H1 (cell line): ENCODE data around the gene SCMH1. TPM values are rescaled to one million over a fixed set of nuclear protein-coding genes. Genes with fewer than 3 reads are reported as not detected.

Experiments used
- ASH2L ChIP-seq: fragments of 200-600, 300-600 bp; sonication (generic); IDR thresholded peaks from one replicate; pipeline ENCODE4 v1.7.1; 2017; ENCODE audit warnings: low read length
- ATF3 ChIP-seq: IDR thresholded peaks from 2 replicates; pipeline ENCODE4 v1.6.1; 2011; ENCODE audit warnings: low read depth, mild to moderate bottlenecking, low read length; ENCODE audit not compliant: insufficient read depth
- CHD2 ChIP-seq: IDR thresholded peaks from 2 replicates; pipeline ENCODE4 v1.6.1; 2012; ENCODE audit warnings: low read length, improper control_type of control experiment
- E2F6 ChIP-seq: IDR thresholded peaks from 2 replicates; pipeline ENCODE4 v1.6.1; 2012; ENCODE audit warnings: inconsistent platforms
- MAX ChIP-seq: IDR thresholded peaks from 2 replicates; pipeline ENCODE4 v1.6.1; 2012; ENCODE audit warnings: inconsistent platforms
- POLR2A ChIP-seq, 2 experiments: IDR thresholded peaks; 1 replicate in 1 of 2; 2 replicates in 1 of 2; pipeline ENCODE4 v1.6.1; 2011; ENCODE audit warnings: low read depth in 2 of 2, low read length in 2 of 2, mild to moderate bottlenecking in 2 of 2; ENCODE audit errors: control extremely low read depth in 1 of 2
- POLR2AphosphoS5 ChIP-seq: IDR thresholded peaks from 2 replicates; pipeline ENCODE4 v1.6.1; 2011; ENCODE audit warnings: low read depth, low read length
- TAF1 ChIP-seq: IDR thresholded peaks from 2 replicates; pipeline ENCODE4 v1.6.1; 2011; ENCODE audit warnings: mild to moderate bottlenecking, low read depth, low read length
- polyA plus RNA-seq, 7 experiments: library from polyadenylated mRNA; depleted of rRNA in 3 of 7; stranded (reverse) in 5 of 7; unstranded in 2 of 7; fragments of >200 nt in 5 of 7; fragments of 200-250 nt in 2 of 7; gene quantifications; 1 replicate in 5 of 7; 2 replicates in 1 of 7; 4 replicates in 1 of 7; pipeline versions ENCODE4 v1.2.1 to v1.2.3, GENCODE V29; 2011 to 2013; ENCODE audit warnings: missing spikeins in 2 of 7, mixed read lengths in 2 of 7
- total RNA-seq: library from RNA; stranded (reverse); fragmentation: NEBNext Ultra II Directional; extraction: Animal tissue kit (Norgen Biotek cat#: 25700); gene quantifications from 2 replicates; pipeline ENCODE4 v1.2.1, GENCODE V29; 2021
- TF ChIP-seq, protein P1 (sequence below): fragments of 300-600 bp; sonication (generic); IDR thresholded peaks from 2 replicates; pipeline ENCODE4 v1.7.1; 2012; ENCODE audit warnings: low read length, moderate library complexity, mild to moderate bottlenecking, inconsistent platforms; ENCODE audit not compliant: insufficient replicate concordance

SCMH1 gene
- total and polyA plus RNA-seq, 2 of the 8 experiments (the other 6 are each of a cell fraction or from before 2014, with no cell fraction given): 16.6 to 30.7 TPM

DNA sequence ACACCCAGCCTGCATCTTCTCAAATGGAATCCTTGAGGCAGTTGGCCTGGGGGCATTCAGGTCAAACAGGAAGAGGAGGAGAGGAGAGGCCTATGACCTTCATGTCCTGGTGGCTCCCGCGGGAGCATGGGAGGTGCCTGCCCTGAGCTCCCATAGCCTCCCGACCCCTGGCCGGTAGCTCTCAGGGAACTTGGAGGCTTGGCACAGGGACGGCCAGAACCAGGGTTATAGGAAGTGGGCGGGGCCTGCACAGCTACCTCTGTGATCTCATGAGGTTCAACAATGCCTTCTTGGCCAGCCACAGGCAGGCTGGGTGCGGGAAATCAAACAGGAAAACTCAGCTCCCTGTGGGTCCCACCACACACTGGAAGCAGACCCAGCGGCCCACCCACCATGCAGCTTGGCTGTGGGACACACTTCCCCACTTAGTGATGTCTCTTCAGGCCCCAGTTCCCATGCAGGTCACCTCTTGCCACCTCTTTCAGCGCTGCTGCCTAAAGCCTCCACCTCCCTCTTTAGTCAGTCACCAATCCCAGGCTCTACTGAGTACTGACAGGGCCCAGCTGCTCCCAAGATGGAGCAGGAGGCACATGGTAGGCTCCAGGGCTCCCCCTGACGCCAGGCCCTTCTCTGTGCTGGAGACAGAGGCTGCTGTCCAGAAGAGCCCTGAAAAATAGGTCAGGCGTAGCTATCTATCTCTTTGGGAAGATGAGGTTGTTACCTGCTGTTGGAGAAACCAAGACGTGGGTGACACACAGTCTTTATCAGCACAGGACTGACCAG, 220.4 kb downstream of the SCMH1 start, which contains the start of gene SLFNL1 (continued):
- no peak for TF ChIP-seq TAF1
- TF ChIP-seq MAX: peak; percentile 82
- TF ChIP-seq ASH2L: no peak
- TF ChIP-seq E2F6: peak; percentile 23; the same call in 1 of the 2 replicates
- TF ChIP-seq POLR2A (IDR thresholded peaks at IDR 0.05; ENCODE audit: control extremely low read depth in 1 of 2, low read depth in 2 of 2, low read length in 2 of 2): peak in 1 of 2 experiments; percentile 51; a peak in 1 of 3 replicates
- no peak for TF ChIP-seq ATF3
- TF ChIP-seq POLR2AphosphoS5: peak; percentile 53
- TF ChIP-seq, protein P1, sequence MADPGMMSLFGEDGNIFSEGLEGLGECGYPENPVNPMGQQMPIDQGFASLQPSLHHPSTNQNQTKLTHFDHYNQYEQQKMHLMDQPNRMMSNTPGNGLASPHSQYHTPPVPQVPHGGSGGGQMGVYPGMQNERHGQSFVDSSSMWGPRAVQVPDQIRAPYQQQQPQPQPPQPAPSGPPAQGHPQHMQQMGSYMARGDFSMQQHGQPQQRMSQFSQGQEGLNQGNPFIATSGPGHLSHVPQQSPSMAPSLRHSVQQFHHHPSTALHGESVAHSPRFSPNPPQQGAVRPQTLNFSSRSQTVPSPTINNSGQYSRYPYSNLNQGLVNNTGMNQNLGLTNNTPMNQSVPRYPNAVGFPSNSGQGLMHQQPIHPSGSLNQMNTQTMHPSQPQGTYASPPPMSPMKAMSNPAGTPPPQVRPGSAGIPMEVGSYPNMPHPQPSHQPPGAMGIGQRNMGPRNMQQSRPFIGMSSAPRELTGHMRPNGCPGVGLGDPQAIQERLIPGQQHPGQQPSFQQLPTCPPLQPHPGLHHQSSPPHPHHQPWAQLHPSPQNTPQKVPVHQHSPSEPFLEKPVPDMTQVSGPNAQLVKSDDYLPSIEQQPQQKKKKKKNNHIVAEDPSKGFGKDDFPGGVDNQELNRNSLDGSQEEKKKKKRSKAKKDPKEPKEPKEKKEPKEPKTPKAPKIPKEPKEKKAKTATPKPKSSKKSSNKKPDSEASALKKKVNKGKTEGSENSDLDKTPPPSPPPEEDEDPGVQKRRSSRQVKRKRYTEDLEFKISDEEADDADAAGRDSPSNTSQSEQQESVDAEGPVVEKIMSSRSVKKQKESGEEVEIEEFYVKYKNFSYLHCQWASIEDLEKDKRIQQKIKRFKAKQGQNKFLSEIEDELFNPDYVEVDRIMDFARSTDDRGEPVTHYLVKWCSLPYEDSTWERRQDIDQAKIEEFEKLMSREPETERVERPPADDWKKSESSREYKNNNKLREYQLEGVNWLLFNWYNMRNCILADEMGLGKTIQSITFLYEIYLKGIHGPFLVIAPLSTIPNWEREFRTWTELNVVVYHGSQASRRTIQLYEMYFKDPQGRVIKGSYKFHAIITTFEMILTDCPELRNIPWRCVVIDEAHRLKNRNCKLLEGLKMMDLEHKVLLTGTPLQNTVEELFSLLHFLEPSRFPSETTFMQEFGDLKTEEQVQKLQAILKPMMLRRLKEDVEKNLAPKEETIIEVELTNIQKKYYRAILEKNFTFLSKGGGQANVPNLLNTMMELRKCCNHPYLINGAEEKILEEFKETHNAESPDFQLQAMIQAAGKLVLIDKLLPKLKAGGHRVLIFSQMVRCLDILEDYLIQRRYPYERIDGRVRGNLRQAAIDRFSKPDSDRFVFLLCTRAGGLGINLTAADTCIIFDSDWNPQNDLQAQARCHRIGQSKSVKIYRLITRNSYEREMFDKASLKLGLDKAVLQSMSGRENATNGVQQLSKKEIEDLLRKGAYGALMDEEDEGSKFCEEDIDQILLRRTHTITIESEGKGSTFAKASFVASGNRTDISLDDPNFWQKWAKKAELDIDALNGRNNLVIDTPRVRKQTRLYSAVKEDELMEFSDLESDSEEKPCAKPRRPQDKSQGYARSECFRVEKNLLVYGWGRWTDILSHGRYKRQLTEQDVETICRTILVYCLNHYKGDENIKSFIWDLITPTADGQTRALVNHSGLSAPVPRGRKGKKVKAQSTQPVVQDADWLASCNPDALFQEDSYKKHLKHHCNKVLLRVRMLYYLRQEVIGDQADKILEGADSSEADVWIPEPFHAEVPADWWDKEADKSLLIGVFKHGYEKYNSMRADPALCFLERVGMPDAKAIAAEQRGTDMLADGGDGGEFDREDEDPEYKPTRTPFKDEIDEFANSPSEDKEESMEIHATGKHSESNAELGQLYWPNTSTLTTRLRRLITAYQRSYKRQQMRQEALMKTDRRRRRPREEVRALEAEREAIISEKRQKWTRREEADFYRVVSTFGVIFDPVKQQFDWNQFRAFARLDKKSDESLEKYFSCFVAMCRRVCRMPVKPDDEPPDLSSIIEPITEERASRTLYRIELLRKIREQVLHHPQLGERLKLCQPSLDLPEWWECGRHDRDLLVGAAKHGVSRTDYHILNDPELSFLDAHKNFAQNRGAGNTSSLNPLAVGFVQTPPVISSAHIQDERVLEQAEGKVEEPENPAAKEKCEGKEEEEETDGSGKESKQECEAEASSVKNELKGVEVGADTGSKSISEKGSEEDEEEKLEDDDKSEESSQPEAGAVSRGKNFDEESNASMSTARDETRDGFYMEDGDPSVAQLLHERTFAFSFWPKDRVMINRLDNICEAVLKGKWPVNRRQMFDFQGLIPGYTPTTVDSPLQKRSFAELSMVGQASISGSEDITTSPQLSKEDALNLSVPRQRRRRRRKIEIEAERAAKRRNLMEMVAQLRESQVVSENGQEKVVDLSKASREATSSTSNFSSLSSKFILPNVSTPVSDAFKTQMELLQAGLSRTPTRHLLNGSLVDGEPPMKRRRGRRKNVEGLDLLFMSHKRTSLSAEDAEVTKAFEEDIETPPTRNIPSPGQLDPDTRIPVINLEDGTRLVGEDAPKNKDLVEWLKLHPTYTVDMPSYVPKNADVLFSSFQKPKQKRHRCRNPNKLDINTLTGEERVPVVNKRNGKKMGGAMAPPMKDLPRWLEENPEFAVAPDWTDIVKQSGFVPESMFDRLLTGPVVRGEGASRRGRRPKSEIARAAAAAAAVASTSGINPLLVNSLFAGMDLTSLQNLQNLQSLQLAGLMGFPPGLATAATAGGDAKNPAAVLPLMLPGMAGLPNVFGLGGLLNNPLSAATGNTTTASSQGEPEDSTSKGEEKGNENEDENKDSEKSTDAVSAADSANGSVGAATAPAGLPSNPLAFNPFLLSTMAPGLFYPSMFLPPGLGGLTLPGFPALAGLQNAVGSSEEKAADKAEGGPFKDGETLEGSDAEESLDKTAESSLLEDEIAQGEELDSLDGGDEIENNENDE: no peak
- no peak for TF ChIP-seq CHD2
- TF ChIP-seq, all 59 proteins: peak for 7
